Measurements from ENCODE around the gene KSR2.

GRCh38 chr12:117857632-117858612, 110.9 kb downstream of the KSR2 start:
- TF ChIP-seq MAFK (conservative IDR thresholded peaks at IDR 0.05 in 1 of 2, IDR thresholded peaks at IDR 0.05 in 1 of 2; ENCODE audit: low read length in 2 of 2): no peak
- TF ChIP-seq, protein P1, sequence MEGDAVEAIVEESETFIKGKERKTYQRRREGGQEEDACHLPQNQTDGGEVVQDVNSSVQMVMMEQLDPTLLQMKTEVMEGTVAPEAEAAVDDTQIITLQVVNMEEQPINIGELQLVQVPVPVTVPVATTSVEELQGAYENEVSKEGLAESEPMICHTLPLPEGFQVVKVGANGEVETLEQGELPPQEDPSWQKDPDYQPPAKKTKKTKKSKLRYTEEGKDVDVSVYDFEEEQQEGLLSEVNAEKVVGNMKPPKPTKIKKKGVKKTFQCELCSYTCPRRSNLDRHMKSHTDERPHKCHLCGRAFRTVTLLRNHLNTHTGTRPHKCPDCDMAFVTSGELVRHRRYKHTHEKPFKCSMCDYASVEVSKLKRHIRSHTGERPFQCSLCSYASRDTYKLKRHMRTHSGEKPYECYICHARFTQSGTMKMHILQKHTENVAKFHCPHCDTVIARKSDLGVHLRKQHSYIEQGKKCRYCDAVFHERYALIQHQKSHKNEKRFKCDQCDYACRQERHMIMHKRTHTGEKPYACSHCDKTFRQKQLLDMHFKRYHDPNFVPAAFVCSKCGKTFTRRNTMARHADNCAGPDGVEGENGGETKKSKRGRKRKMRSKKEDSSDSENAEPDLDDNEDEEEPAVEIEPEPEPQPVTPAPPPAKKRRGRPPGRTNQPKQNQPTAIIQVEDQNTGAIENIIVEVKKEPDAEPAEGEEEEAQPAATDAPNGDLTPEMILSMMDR (CRISPR knock-in tag; IDR thresholded peaks at IDR 0.05): peak; percentile 42
- TF ChIP-seq ZNF569 (CRISPR knock-in tag; IDR thresholded peaks at IDR 0.05; ENCODE audit: borderline replicate concordance): no peak
- TF ChIP-seq KAT7 (CRISPR knock-in tag; IDR thresholded peaks at IDR 0.05; ENCODE audit: borderline replicate concordance): no peak
- no peak for TF ChIP-seq ZBTB20 (CRISPR knock-in tag; IDR thresholded peaks at IDR 0.05; ENCODE audit: borderline replicate concordance, low read depth)
- no peak for TF ChIP-seq FOXK2 (IDR thresholded peaks at IDR 0.05)
- TF ChIP-seq ZBTB14 (CRISPR knock-in tag; IDR thresholded peaks at IDR 0.05): no peak
- TF ChIP-seq, protein P2, sequence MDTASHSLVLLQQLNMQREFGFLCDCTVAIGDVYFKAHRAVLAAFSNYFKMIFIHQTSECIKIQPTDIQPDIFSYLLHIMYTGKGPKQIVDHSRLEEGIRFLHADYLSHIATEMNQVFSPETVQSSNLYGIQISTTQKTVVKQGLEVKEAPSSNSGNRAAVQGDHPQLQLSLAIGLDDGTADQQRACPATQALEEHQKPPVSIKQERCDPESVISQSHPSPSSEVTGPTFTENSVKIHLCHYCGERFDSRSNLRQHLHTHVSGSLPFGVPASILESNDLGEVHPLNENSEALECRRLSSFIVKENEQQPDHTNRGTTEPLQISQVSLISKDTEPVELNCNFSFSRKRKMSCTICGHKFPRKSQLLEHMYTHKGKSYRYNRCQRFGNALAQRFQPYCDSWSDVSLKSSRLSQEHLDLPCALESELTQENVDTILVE (CRISPR knock-in tag; IDR thresholded peaks at IDR 0.05): no peak
- TF ChIP-seq, protein P3, sequence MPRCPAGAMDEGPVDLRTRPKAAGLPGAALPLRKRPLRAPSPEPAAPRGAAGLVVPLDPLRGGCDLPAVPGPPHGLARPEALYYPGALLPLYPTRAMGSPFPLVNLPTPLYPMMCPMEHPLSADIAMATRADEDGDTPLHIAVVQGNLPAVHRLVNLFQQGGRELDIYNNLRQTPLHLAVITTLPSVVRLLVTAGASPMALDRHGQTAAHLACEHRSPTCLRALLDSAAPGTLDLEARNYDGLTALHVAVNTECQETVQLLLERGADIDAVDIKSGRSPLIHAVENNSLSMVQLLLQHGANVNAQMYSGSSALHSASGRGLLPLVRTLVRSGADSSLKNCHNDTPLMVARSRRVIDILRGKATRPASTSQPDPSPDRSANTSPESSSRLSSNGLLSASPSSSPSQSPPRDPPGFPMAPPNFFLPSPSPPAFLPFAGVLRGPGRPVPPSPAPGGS (CRISPR knock-in tag; IDR thresholded peaks at IDR 0.05): no peak
- TF ChIP-seq POLR2A (IDR thresholded peaks at IDR 0.05; ENCODE audit: insufficient read depth in 1 of 2, low read depth in 2 of 2, low read length in 2 of 2): no peak

Measured in HepG2 (cell line).